SW 1271 (cell line): ENCODE data around the gene LRRC8D.
"Not testable (repeated sequence)": the region's sequence is repeated elsewhere in the genome, so short reads cannot be mapped to it uniquely, and the experiment has no call there.

ENCODE experiments used
- DNase-seq, 2 experiments: peaks; one replicate each; lab custom pipeline; 2025; lab: John Stamatoyannopoulos, UW

LRRC8D gene

DNA sequence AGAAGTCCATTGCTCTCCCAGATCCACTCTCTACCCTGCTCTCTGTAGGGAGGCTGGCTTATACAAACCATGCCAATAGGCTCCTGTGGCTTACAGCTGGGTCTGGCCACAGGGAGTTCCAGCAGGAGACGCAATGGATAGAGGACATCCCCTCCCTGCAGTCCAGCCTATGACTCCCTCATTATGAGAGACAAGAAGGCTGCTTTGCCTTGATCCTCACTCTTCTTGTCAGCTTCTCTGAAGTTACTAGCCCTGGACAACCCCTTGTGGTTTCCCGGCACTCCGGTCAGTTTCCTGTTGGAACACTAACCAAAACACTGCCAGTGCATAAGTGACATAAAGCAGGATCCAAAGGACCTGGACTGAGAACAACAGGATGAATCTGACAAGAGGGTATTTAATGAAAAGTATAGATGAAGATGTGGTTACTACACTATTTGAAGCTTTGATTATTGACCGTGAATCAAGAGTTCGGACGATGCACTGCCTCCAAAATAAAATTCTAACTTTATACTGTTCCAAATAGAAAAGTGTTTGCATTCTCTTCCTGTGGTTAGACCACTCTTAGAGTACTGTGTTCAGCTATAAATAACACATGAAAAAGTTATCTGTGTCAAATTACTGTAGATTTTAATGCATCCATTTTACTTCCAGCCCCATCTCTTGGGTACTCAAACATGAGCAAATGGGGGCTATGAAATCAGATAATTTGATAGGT is 141.4 kb downstream of the LRRC8D start:
- no peak for DNase-seq

GRCh38 chr1:89962742-89963075 is 141.9 kb downstream of the LRRC8D start:
- DNase-seq, result no peak

DNA sequence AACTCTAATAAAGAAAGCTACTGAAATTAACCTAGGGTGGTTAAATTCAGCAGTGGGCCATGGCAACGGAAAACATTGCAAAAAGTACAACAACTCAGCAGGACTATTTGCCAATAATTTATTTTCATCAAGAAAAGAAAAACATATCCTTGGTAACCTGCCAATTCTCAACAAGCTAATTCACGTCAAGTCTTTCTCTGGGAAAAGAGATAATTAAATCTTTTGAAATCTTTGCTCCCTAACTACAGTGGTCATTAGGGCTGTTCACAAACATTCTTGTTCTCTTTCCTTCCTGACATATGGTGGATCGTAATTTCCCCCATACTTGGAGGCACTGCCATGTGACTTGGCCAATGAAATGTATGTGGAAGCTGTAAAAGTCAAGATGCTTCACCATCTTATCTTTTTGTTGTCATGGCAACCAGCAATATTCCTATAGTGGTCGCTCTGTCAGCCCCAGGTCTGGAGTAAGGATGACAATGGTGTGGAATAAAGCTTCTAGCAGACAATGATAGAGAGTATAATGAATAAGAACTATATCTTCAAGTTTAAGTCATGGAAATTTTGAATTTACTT is 144.4 kb downstream of the LRRC8D start:
- no peak for DNase-seq

DNA sequence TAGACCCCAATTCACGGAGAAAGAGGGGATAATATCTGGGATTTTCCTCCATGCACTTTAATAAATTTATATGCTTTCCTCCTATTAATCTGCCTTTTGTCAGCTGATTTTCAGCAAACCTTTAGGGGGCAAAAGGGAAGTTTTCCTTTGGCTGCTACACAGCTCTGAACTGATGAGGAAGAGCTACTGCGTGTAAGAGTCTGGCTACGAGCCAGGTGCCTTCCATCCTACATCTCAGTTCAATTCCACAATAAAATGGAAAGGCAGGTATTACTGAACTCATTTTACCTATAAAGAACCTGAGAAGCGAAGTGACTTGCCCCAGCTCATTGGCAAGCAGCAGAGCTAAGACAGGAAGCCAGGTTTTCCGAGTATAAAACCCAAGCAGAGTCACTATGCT is 145.8 kb downstream of the LRRC8D start:
- DNase-seq, result no peak

- DNase-seq, result no peak
Measured at GRCh38 chr1:89971600-89971999, 150.8 kb downstream of the LRRC8D start.

DNA sequence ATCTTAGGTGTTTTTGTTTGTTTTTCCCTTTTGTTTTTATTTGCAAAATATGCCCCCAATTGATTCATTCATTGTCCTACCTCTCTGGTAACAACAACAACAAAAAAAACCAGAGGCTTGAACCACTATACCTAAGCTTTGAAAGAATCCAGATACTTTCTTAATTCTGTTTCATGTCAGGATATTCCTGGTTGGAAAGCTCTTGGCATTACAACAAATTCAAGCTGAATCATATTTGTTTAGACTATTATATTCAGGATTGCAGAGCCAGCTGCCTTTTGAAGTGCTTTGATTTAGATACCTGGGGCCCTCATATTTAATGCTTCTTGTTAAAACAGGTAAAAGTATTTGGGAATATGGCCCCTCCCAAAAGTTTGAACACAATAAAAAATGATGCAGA is 151.2 kb downstream of the LRRC8D start:
- DNase-seq, result no peak

- no peak for DNase-seq
Measured at GRCh38 chr1:89973471-89974127, 152.8 kb downstream of the LRRC8D start.

DNA sequence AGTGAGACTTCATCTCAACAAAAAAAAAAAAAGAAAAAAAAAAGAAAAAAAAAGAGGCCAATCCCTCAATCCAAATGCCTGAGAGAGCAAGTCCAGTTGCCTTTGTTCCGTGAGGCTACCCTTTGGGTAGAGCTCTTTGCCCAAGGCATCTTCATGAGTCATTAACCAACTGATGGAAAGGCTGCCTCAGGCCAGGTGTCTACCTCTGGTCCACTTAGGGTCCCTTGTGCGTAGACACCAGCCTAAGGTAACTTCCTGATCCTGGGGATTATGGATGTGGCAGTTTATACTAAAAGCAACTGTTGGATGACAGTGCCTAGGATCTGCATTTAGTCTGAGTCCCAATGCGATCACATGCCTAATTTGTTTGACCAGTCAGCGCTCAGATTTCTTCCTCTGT is 153.4 kb downstream of the LRRC8D start:
- no peak for DNase-seq

GRCh38 chr1:89974696-89975470 is 154.1 kb downstream of the LRRC8D start:
- no peak for DNase-seq

- DNase-seq, result no peak
Measured at GRCh38 chr1:89975540-89976125, 154.8 kb downstream of the LRRC8D start.

DNA sequence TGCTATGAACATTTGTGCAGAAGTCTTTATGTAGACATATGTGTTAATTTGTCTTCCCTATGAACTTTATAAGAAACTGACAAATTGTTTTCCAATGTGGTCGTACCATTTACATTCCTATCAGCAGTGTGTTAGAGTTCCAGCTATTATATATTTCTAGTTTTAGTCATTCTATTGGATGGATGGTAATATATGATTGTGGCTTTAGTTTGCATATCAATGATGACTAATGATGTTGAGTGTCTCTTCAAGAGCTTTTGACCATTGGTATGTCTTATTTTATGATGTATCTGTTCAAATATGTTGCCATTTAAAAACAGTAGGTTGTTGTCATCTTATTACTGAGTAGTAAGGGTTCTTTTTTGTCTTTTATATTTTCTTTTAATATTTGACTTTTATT is 157.9 kb downstream of the LRRC8D start:
- DNase-seq, result no peak

DNA sequence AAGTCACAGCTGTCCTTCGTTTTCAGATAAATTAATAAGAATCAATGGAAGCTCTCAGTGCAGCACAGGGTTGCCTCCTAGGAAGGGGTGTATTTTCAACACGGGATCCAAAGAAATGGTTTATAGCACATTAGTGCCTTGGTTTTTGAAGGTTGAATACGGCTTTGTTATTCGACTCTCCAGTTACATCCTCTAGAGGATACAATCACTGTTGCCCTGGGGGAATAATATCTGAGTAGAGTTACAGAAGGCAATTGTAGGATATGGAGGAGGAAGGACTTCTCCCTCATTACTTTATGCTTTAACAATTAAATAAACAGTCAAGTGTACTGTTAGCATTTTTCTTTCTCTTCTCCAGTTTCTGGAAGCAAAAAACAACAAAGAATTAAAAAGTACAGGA is 159.8 kb downstream of the LRRC8D start:
- DNase-seq, result no peak

DNA sequence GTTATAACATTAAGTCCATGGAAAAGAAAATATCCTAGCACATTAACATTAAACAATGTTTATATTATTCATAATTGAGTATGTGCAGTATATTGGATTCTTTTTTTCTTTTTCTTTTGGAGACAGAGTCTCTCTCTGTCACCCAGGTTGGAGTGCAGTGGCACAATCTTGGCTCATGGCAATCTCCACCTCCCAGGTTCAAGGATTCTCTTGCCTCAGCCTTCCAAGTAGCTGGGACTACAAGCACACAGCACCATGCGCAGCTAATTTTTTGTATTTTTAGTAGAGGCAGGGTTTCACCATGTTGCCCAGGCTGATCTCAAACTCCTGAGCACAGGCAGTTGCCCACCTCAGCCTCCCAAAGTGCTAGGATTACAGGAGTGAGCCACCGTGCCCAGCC is 162.0 kb downstream of the LRRC8D start:
- not testable (repeated sequence) for DNase-seq

GRCh38 chr1:89984564-89985116 is 163.8 kb downstream of the LRRC8D start:
- DNase-seq, result not testable (repeated sequence)

DNA sequence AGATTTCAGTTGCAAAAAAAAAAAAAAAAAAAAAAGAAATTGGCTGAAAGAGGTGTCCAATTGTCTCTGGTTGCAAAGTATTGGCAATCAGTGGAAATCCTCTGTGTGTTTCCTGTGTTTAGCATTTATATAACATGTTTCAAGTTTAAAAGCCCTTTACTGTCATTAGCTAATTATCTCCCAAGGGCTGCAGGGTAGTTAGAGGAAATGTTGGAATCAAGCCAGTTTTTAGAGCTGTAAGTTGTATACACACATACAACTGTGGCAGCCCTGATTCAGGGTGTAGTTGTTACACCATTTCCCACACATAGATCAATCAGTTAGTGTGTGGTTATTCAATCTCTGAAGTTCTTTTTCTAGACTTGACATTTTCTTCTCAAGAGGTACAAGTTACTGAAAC is 165.2 kb downstream of the LRRC8D start:
- DNase-seq, result no peak
